Measurements from ENCODE around the gene GRIK2.

GRCh38 chr6:101605874-101606273 lies 212.4 kb downstream of the GRIK2 start:
- TF ChIP-seq MAX (IDR thresholded peaks at IDR 0.05; ENCODE audit: low read depth) (no peak), YY1 (IDR thresholded peaks at IDR 0.05; ENCODE audit: low read depth) (no peak), NFIC (IDR thresholded peaks at IDR 0.05; ENCODE audit: borderline replicate concordance) (no peak), POLR2AphosphoS5 (IDR thresholded peaks at IDR 0.05; ENCODE audit: low read depth, low read length) (no peak), EZH2phosphoT487 (IDR thresholded peaks at IDR 0.05; ENCODE audit: borderline replicate concordance, low read depth) (no peak), GABPA (IDR thresholded peaks at IDR 0.05; ENCODE audit: low read depth) (no peak), RAD21 (IDR thresholded peaks at IDR 0.05; ENCODE audit: low read length) (no peak), TCF12 (IDR thresholded peaks at IDR 0.05) (no peak), REST (IDR thresholded peaks at IDR 0.05; ENCODE audit: low read depth, low read length) (no peak), JUND (IDR thresholded peaks at IDR 0.05) (no peak)
- TF ChIP-seq, protein P1, sequence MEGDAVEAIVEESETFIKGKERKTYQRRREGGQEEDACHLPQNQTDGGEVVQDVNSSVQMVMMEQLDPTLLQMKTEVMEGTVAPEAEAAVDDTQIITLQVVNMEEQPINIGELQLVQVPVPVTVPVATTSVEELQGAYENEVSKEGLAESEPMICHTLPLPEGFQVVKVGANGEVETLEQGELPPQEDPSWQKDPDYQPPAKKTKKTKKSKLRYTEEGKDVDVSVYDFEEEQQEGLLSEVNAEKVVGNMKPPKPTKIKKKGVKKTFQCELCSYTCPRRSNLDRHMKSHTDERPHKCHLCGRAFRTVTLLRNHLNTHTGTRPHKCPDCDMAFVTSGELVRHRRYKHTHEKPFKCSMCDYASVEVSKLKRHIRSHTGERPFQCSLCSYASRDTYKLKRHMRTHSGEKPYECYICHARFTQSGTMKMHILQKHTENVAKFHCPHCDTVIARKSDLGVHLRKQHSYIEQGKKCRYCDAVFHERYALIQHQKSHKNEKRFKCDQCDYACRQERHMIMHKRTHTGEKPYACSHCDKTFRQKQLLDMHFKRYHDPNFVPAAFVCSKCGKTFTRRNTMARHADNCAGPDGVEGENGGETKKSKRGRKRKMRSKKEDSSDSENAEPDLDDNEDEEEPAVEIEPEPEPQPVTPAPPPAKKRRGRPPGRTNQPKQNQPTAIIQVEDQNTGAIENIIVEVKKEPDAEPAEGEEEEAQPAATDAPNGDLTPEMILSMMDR (IDR thresholded peaks at IDR 0.05): no peak
- TF ChIP-seq, protein P2, sequence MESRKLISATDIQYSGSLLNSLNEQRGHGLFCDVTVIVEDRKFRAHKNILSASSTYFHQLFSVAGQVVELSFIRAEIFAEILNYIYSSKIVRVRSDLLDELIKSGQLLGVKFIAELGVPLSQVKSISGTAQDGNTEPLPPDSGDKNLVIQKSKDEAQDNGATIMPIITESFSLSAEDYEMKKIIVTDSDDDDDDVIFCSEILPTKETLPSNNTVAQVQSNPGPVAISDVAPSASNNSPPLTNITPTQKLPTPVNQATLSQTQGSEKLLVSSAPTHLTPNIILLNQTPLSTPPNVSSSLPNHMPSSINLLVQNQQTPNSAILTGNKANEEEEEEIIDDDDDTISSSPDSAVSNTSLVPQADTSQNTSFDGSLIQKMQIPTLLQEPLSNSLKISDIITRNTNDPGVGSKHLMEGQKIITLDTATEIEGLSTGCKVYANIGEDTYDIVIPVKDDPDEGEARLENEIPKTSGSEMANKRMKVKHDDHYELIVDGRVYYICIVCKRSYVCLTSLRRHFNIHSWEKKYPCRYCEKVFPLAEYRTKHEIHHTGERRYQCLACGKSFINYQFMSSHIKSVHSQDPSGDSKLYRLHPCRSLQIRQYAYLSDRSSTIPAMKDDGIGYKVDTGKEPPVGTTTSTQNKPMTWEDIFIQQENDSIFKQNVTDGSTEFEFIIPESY (IDR thresholded peaks at IDR 0.05; ENCODE audit: borderline replicate concordance, low read depth): no peak
